Gastrocnemius medialis (tissue), 4 donors: ENCODE data around the gene ALPI.

Source experiments
- CTCF ChIP-seq, 5 experiments: fragments of 450-650 bp in 3 of 5; fragments of 200-600 bp in 2 of 5; sonication (generic) in 2 of 5; IDR thresholded peaks in 4 of 5; conservative IDR thresholded peaks in 1 of 5; 1 replicate in 4 of 5; 2 replicates in 1 of 5; pipeline ENCODE4 v1.5.1; 2016 to 2019; ENCODE audit warnings: antibody characterized with exemption in 5 of 5, mild to moderate bottlenecking in 3 of 5, moderate library complexity in 3 of 5
- POLR2A ChIP-seq, 2 donors: fragments of 450-650 bp; IDR thresholded peaks; one replicate each; pipeline ENCODE4 v1.6.1; 2017; ENCODE audit warnings: antibody characterized with exemption in 2 of 2, mild to moderate bottlenecking in 2 of 2, moderate library complexity in 2 of 2

GRCh38 chr2:232438951-232439757, 16.8 kb upstream of the ALPI start:
- TF ChIP-seq CTCF (IDR thresholded peaks at IDR 0.05 in 4 of 5, conservative IDR thresholded peaks at IDR 0.05 in 1 of 5) (peak; percentile 31 to 56 (median 47)), POLR2A (IDR thresholded peaks at IDR 0.05) (no peak)
